H1 (cell line): ENCODE data around the gene NMUR1. TPM values are rescaled to one million over a fixed set of nuclear protein-coding genes. Genes with fewer than 3 reads are reported as not detected.

Experiments
- ASH2L ChIP-seq: fragments of 200-600, 300-600 bp; sonication (generic); IDR thresholded peaks from one replicate; pipeline ENCODE4 v1.7.1; 2017; ENCODE audit warnings: low read length
- ATF2 ChIP-seq: IDR thresholded peaks from 2 replicates; pipeline ENCODE4 v1.6.1; 2012; ENCODE audit warnings: low read length, inconsistent platforms
- BACH1 ChIP-seq: IDR thresholded peaks from 2 replicates; pipeline ENCODE4 v1.6.1; 2012; ENCODE audit warnings: low read length, improper control_type of control experiment
- BRCA1 ChIP-seq: IDR thresholded peaks from 2 replicates; pipeline ENCODE4 v1.6.1; 2012; ENCODE audit warnings: low read depth, low read length, improper control_type of control experiment
- CHD2 ChIP-seq: IDR thresholded peaks from 2 replicates; pipeline ENCODE4 v1.6.1; 2012; ENCODE audit warnings: low read length, improper control_type of control experiment
- CREB1 ChIP-seq: IDR thresholded peaks from 2 replicates; pipeline ENCODE4 v1.6.1; 2012; ENCODE audit warnings: inconsistent platforms
- CTBP2 ChIP-seq: IDR thresholded peaks from 2 replicates; pipeline ENCODE4 v1.7.0; 2011; ENCODE audit warnings: borderline replicate concordance, mild to moderate bottlenecking, moderate library complexity, mixed read lengths, low read length; ENCODE audit not compliant: insufficient read depth, insufficient read length
- EP300 ChIP-seq, 2 experiments: IDR thresholded peaks; 1 replicate in 1 of 2; 2 replicates in 1 of 2; pipeline ENCODE4 v1.6.1; 2011 to 2012; ENCODE audit warnings: low read depth in 2 of 2, low read length in 2 of 2, mild to moderate bottlenecking in 2 of 2, borderline replicate concordance in 1 of 2, inconsistent platforms in 1 of 2, moderate library complexity in 1 of 2
- GABPA ChIP-seq: IDR thresholded peaks from 2 replicates; pipeline ENCODE4 v1.6.1; 2011; ENCODE audit warnings: mild to moderate bottlenecking, low read length, moderate library complexity, borderline replicate concordance; ENCODE audit not compliant: insufficient read depth
- GTF2F1 ChIP-seq: IDR thresholded peaks from 2 replicates; pipeline ENCODE4 v1.6.1; 2012; ENCODE audit warnings: low read depth, low read length, improper control_type of control experiment, borderline replicate concordance
- KDM4A ChIP-seq: IDR thresholded peaks from one replicate; pipeline ENCODE4 v1.7.1; 2012; ENCODE audit warnings: low read depth, mild to moderate bottlenecking, moderate library complexity, low read length, inconsistent platforms; ENCODE audit not compliant: severe bottlenecking
- KDM5A ChIP-seq: fragments of 200-600 bp; IDR thresholded peaks from 2 replicates; pipeline ENCODE4 v1.7.1; 2012; ENCODE audit warnings: mild to moderate bottlenecking, low read length, inconsistent platforms, mixed read lengths
- MAX ChIP-seq: IDR thresholded peaks from 2 replicates; pipeline ENCODE4 v1.6.1; 2012; ENCODE audit warnings: inconsistent platforms
- NRF1 ChIP-seq: IDR thresholded peaks from 2 replicates; pipeline ENCODE4 v1.6.1; 2011; ENCODE audit warnings: mild to moderate bottlenecking, low read depth, low read length, improper control_type of control experiment
- RAD21 ChIP-seq, 2 experiments: IDR thresholded peaks in 1 of 2; conservative IDR thresholded peaks in 1 of 2; 2 replicates each; pipeline ENCODE4 v1.6.1; 2011; ENCODE audit warnings: low read depth in 2 of 2, low read length in 2 of 2, improper control_type of control experiment in 1 of 2, inconsistent platforms in 1 of 2, mild to moderate bottlenecking in 1 of 2, moderate library complexity in 1 of 2
- SAP30 ChIP-seq: fragments of 300-600 bp; sonication (generic); IDR thresholded peaks from 2 replicates; pipeline ENCODE4 v1.7.1; 2012; ENCODE audit warnings: low read length, moderate library complexity, mild to moderate bottlenecking, inconsistent platforms; ENCODE audit not compliant: insufficient read depth, insufficient replicate concordance
- SIX5 ChIP-seq: IDR thresholded peaks from 2 replicates; pipeline ENCODE4 v1.6.1; 2011; ENCODE audit warnings: mild to moderate bottlenecking, low read depth, low read length
- SP1 ChIP-seq: IDR thresholded peaks from 2 replicates; pipeline ENCODE4 v1.6.1; 2011; ENCODE audit warnings: low read depth, low read length
- SP2 ChIP-seq: IDR thresholded peaks from 2 replicates; pipeline ENCODE4 v1.6.1; 2012; ENCODE audit warnings: mild to moderate bottlenecking, low read length, inconsistent platforms
- TCF12 ChIP-seq: IDR thresholded peaks from 2 replicates; pipeline ENCODE4 v1.6.1; 2011; ENCODE audit warnings: low read depth, mild to moderate bottlenecking, low read length
- TEAD4 ChIP-seq: IDR thresholded peaks from 2 replicates; pipeline ENCODE4 v1.6.1; 2012; ENCODE audit warnings: low read depth, low read length, inconsistent platforms, mixed read lengths
- YY1 ChIP-seq: IDR thresholded peaks from 2 replicates; pipeline ENCODE4 v1.6.1; 2011; ENCODE audit warnings: low read depth, mild to moderate bottlenecking, low read length
- polyA plus RNA-seq, 7 experiments: library from polyadenylated mRNA; depleted of rRNA in 3 of 7; stranded (reverse) in 5 of 7; unstranded in 2 of 7; fragments of >200 nt in 5 of 7; fragments of 200-250 nt in 2 of 7; gene quantifications; 1 replicate in 5 of 7; 2 replicates in 1 of 7; 4 replicates in 1 of 7; pipeline versions ENCODE4 v1.2.1 to v1.2.3, GENCODE V29; 2011 to 2013; ENCODE audit warnings: missing spikeins in 2 of 7, mixed read lengths in 2 of 7
- total RNA-seq: library from RNA; stranded (reverse); fragmentation: NEBNext Ultra II Directional; extraction: Animal tissue kit (Norgen Biotek cat#: 25700); gene quantifications from 2 replicates; pipeline ENCODE4 v1.2.1, GENCODE V29; 2021

The NMUR1 gene
- total and polyA plus RNA-seq, 2 of the 8 experiments (the other 6 are each of a cell fraction or from before 2014, with no cell fraction given), result 0.56 to 1.5 TPM

GRCh38 chr2:231530099-231531011 lies at the start of gene NMUR1 (continued):
- peak; percentile 66 for TF ChIP-seq KDM4A
- peak; percentile 59 for TF ChIP-seq ASH2L
- TF ChIP-seq TCF12, result no peak
- no peak for TF ChIP-seq SAP30
- TF ChIP-seq KDM5A, result no peak
- TF ChIP-seq MAX, result peak; percentile 69
- TF ChIP-seq BACH1, result no peak
- no peak for TF ChIP-seq SP1
- no peak for TF ChIP-seq BRCA1
- TF ChIP-seq SIX5, result no peak
- TF ChIP-seq TEAD4, result no peak
- TF ChIP-seq CHD2, result 0 out of 2 replicates have a peak, but pooled peaks have one; percentile 2
- peak; percentile 43 to 64; a peak in 3 of 4 replicates for TF ChIP-seq RAD21 (IDR thresholded peaks at IDR 0.05 in 1 of 2, conservative IDR thresholded peaks at IDR 0.05 in 1 of 2; ENCODE audit: low read depth in 2 of 2, low read length in 2 of 2)
- TF ChIP-seq NRF1, result no peak
- TF ChIP-seq CTBP2, result no peak
- TF ChIP-seq CREB1, result 0 out of 2 replicates have a peak, but pooled peaks have one; percentile 27
- no peak for TF ChIP-seq EP300 (IDR thresholded peaks at IDR 0.05; ENCODE audit: borderline replicate concordance in 1 of 2, low read depth in 2 of 2, low read length in 2 of 2)
- TF ChIP-seq GTF2F1, result no peak
- no peak for TF ChIP-seq ATF2
- no peak for TF ChIP-seq GABPA
- no peak for TF ChIP-seq SP2
- TF ChIP-seq YY1, result peak; percentile 46; the same call in 1 of the 2 replicates
